Neural crest cell (in vitro differentiated cells): ENCODE data around the gene CUBN. TPM values are rescaled to one million over a fixed set of nuclear protein-coding genes. Genes with fewer than 3 reads are reported as not detected.
A peak's percentile ranks its signal among the peaks of the same experiment; 100 is the strongest.
"Not testable (repeated sequence)": the region's sequence is repeated elsewhere in the genome, so short reads cannot be mapped to it uniquely, and the experiment has no call there.

ENCODE experiments used
- DNase-seq: peaks from one replicate; pipeline ENCODE4 v3.0.0; 2021; ENCODE audit warnings: low read depth, mixed read lengths, low spot score
- H3K27ac Mint-ChIP-seq: one replicate; pipeline ENCODE4 v1.8.0; 2021; ENCODE audit warnings: mild to moderate bottlenecking, mixed read lengths; ENCODE audit not compliant: unreplicated experiment
- H3K27me3 Mint-ChIP-seq: 2 replicates; pipeline ENCODE4 v1.8.0; 2021; ENCODE audit warnings: low read depth, mild to moderate bottlenecking, mixed read lengths
- H3K36me3 Mint-ChIP-seq: 2 replicates; pipeline ENCODE4 v1.8.0; 2021; ENCODE audit warnings: low read depth, mild to moderate bottlenecking, mixed read lengths
- H3K4me1 Mint-ChIP-seq: 2 replicates; pipeline ENCODE4 v1.8.0; 2021; ENCODE audit warnings: mixed read lengths
- H3K4me3 Mint-ChIP-seq: one replicate; pipeline ENCODE4 v1.8.0; 2021; ENCODE audit warnings: mild to moderate bottlenecking, mixed read lengths
- H3K9me3 Mint-ChIP-seq: 2 replicates; pipeline ENCODE4 v1.8.0; 2021; ENCODE audit warnings: mixed read lengths
- CTCF ChIP-seq: fragments of 200-600 bp; sonication (generic); conservative IDR thresholded peaks from 2 replicates; pipeline ENCODE4 v1.5.0; 2021; ENCODE audit warnings: antibody characterized with exemption, mild to moderate bottlenecking
- total RNA-seq: library from RNA; stranded (reverse); gene quantifications from 2 replicates; pipeline ENCODE4 v1.2.1, GENCODE V29; 2021

CUBN gene
- total RNA-seq, 1 donor from 2014 or later: 2.2 TPM

- no peak for TF ChIP-seq CTCF
- peaks cover 15% of the 10 kb centered on the region for H3K36me3 Mint-ChIP-seq
- H3K27me3 Mint-ChIP-seq: no peaks in the 10 kb centered on the region
- H3K27ac Mint-ChIP-seq: peak overlapping the region; percentile 73
- H3K9me3 Mint-ChIP-seq: peaks cover 10% of the 10 kb centered on the region
- peaks cover 57% of the 10 kb centered on the region for H3K4me1 Mint-ChIP-seq
- H3K4me3 Mint-ChIP-seq: peak overlapping the region; percentile 36
- no peak for DNase-seq
Measured at GRCh38 chr10:17022466-17022825, 107.2 kb downstream of the CUBN start.

- DNase-seq: no peak
- peak overlapping the region; percentile 73 for H3K4me3 Mint-ChIP-seq
- no peaks in the 10 kb centered on the region for H3K27me3 Mint-ChIP-seq
- peaks cover 15% of the 10 kb centered on the region for H3K36me3 Mint-ChIP-seq
- H3K9me3 Mint-ChIP-seq: peaks cover 10% of the 10 kb centered on the region
- H3K4me1 Mint-ChIP-seq: peaks cover 53% of the 10 kb centered on the region
- H3K27ac Mint-ChIP-seq: peak overlapping the region; percentile 88
- no peak for TF ChIP-seq CTCF
Measured at GRCh38 chr10:17021656-17022465, 107.8 kb downstream of the CUBN start.

GRCh38 chr10:17019696-17020095 is 109.9 kb downstream of the CUBN start:
- Mint-ChIP-seq H3K27me3 (no peaks in the 10 kb centered on the region), H3K4me1 (peaks cover 36% of the 10 kb centered on the region), H3K9me3 (peaks cover 10% of the 10 kb centered on the region), H3K4me3 (no peak overlapping the region), H3K36me3 (peaks cover 15% of the 10 kb centered on the region), H3K27ac (no peak overlapping the region)
- TF ChIP-seq CTCF: no peak
- DNase-seq: no peak

GRCh38 chr10:17013131-17013983 is 116.3 kb downstream of the CUBN start:
- not testable (repeated sequence) for H3K9me3 Mint-ChIP-seq, H3K27me3 Mint-ChIP-seq, H3K4me3 Mint-ChIP-seq, DNase-seq
- peaks cover 34% of the 10 kb centered on the region for H3K4me1 Mint-ChIP-seq
- H3K36me3 Mint-ChIP-seq: peaks cover 12% of the 10 kb centered on the region
- H3K27ac Mint-ChIP-seq: peak overlapping the region; percentile 52

GRCh38 chr10:17012731-17013130 is 116.9 kb downstream of the CUBN start:
- H3K27ac Mint-ChIP-seq, DNase-seq, H3K9me3 Mint-ChIP-seq, H3K4me3 Mint-ChIP-seq, H3K36me3 Mint-ChIP-seq, H3K27me3 Mint-ChIP-seq: not testable (repeated sequence)
- H3K4me1 Mint-ChIP-seq: peaks cover 41% of the 10 kb centered on the region

GRCh38 chr10:17010363-17011145 is 119.1 kb downstream of the CUBN start:
- Mint-ChIP-seq H3K36me3 (peaks cover 5% of the 10 kb centered on the region), H3K4me1 (peaks cover 62% of the 10 kb centered on the region), H3K9me3 (peaks cover 5% of the 10 kb centered on the region), H3K4me3 (no peak overlapping the region), H3K27ac (no peak overlapping the region), H3K27me3 (no peaks in the 10 kb centered on the region)
- no peak for DNase-seq
- no peak for TF ChIP-seq CTCF
